HG03060 (cell line): ENCODE measurements around the gene NPRL2.
"Not testable (repeated sequence)": the region's sequence is repeated elsewhere in the genome, so short reads cannot be mapped to it uniquely, and the experiment has no call there.

ENCODE experiments used
- ATAC-seq: cut with Tn5 transposase; IDR thresholded peaks from one replicate; pipeline ENCODE4 v1.9.1; 2021; ENCODE audit warnings: low read depth, moderate number of reproducible peaks; ENCODE audit not compliant: unreplicated experiment

Gene NPRL2

GRCh38 chr3:50318163-50318562 is 32.4 kb downstream of the NPRL2 start:
- ATAC-seq = no peak

GRCh38 chr3:50317300-50317699 is 33.3 kb downstream of the NPRL2 start:
- ATAC-seq = no peak

GRCh38 chr3:50316657-50317242 is 33.8 kb downstream of the NPRL2 start:
- ATAC-seq = no peak

GRCh38 chr3:50314816-50315215 is 35.8 kb downstream of the NPRL2 start:
- no peak for ATAC-seq

GRCh38 chr3:50314342-50314741 is 36.2 kb downstream of the NPRL2 start:
- no peak for ATAC-seq

- ATAC-seq = not testable (repeated sequence)
Observed at GRCh38 chr3:50312041-50312440, 38.5 kb downstream of the NPRL2 start.

GRCh38 chr3:50304601-50305000 is 46.0 kb downstream of the NPRL2 start:
- ATAC-seq = no peak

GRCh38 chr3:50303013-50303815 is 47.4 kb downstream of the NPRL2 start, which contains the start of gene HYAL1:
Gene HYAL1, minus strand, starts transcription at chr3:50303574. Its CDS starts 618 bp downstream, at chr3:50302956.
- no peak for ATAC-seq

GRCh38 chr3:50302095-50303012 is 48.2 kb downstream of the NPRL2 start:
- ATAC-seq = no peak

GRCh38 chr3:50300681-50301254 is 49.8 kb downstream of the NPRL2 start:
- ATAC-seq = no peak

- ATAC-seq = no peak
Observed at GRCh38 chr3:50299929-50300680, 50.5 kb downstream of the NPRL2 start.

GRCh38 chr3:50299638-50299928 is 51.0 kb downstream of the NPRL2 start:
- no peak for ATAC-seq

- peak; percentile 66 for ATAC-seq
Observed at GRCh38 chr3:50298836-50299637, 51.5 kb downstream of the NPRL2 start, which contains the start of the genes HYAL3 and NAA80. Gene HYAL3, minus strand, starts transcription at chr3:50299405. Its CDS starts 3,803 bp downstream, at chr3:50295602. Gene NAA80, minus strand, starts transcription at chr3:50299405. Its CDS starts 1,942 bp downstream, at chr3:50297463.

GRCh38 chr3:50297896-50298725 is 52.5 kb downstream of the NPRL2 start:
- no peak for ATAC-seq

- no peak for ATAC-seq
Observed at GRCh38 chr3:50297384-50297775, 53.2 kb downstream of the NPRL2 start.
